Lung (tissue), 12 donors: ENCODE results near the gene CABLES1. TPM values are rescaled to one million over a fixed set of nuclear protein-coding genes. Genes with fewer than 3 reads are reported as not detected.

Source experiments
- ATAC-seq: fragments of 200-7000 bp; cut with Tn5 transposase; one replicate; pipeline ENCODE4 v1.9.1; 2020; ENCODE audit warnings: moderate number of reproducible peaks; ENCODE audit not compliant: insufficient read depth, low FRiP score
- DNase-seq, 3 donors: peaks; one replicate each; pipeline ENCODE4 v3.0.0-alpha.2; 2013 to 2017
- H3K27ac ChIP-seq, 2 donors: one replicate each; pipeline ENCODE4 v1.5.1; 2013; ENCODE audit warnings: mild to moderate bottlenecking in 2 of 2, moderate library complexity in 2 of 2, control low read depth in 1 of 2, inconsistent platforms in 1 of 2, low read depth in 1 of 2, low read length in 1 of 2
- H3K27me3 ChIP-seq, 3 donors: one replicate each; pipeline ENCODE4 v1.5.1; 2013; ENCODE audit warnings: low read length in 2 of 3; ENCODE audit not compliant: control insufficient read depth in 3 of 3, insufficient read depth in 3 of 3
- H3K36me3 ChIP-seq, 4 donors: one replicate each; pipeline ENCODE4 v1.5.1; 2013; ENCODE audit warnings: low read length in 4 of 4, mild to moderate bottlenecking in 1 of 4, moderate library complexity in 1 of 4; ENCODE audit not compliant: control insufficient read depth in 4 of 4, insufficient read depth in 4 of 4
- H3K4me1 ChIP-seq, 5 donors: one replicate each; pipeline ENCODE4 v1.5.1; 2013; ENCODE audit warnings: low read length in 5 of 5, mild to moderate bottlenecking in 2 of 5, moderate library complexity in 1 of 5; ENCODE audit not compliant: control insufficient read depth in 5 of 5, insufficient read depth in 5 of 5
- H3K4me3 ChIP-seq: one replicate; pipeline ENCODE4 v1.5.1; 2013; ENCODE audit warnings: mild to moderate bottlenecking, control low read depth, moderate library complexity
- H3K9ac ChIP-seq, 2 donors: one replicate each; pipeline ENCODE4 v1.5.1; 2013; ENCODE audit warnings: low read length in 2 of 2, control low read depth in 1 of 2; ENCODE audit not compliant: insufficient read depth in 1 of 2
- H3K9me3 ChIP-seq, 4 donors: one replicate each; pipeline ENCODE4 v1.5.1; 2013; ENCODE audit warnings: low read length in 3 of 4, mild to moderate bottlenecking in 1 of 4, moderate library complexity in 1 of 4; ENCODE audit not compliant: control insufficient read depth in 4 of 4, insufficient read depth in 3 of 4
- WGBS, 2 donors: extraction: QIAGEN DNeasy Blood & Tissue Kit; methylation state at CpG; one replicate each; pipeline ENCODE4 v1.1.7; 2013; 5-methylcytosine and 5-hydroxymethylcytosine counted together
- polyA plus RNA-seq, 2 donors: library from polyadenylated mRNA; stranded (reverse); fragments of 200-250 nt; gene quantifications; one replicate each; pipeline ENCODE4 v1.2.1, GENCODE V29; 2013
- total RNA-seq, 2 donors: library from RNA; depleted of rRNA in 1 of 2; stranded (reverse); fragments of >200 nt in 1 of 2; gene quantifications; one replicate each; pipeline ENCODE4 v1.2.1, GENCODE V29; 2014 to 2021
- TF ChIP-seq, protein P1 (sequence below): IDR thresholded peaks from 2 replicates; pipeline ENCODE4 v1.5.1; 2012; ENCODE audit warnings: mild to moderate bottlenecking; ENCODE audit errors: control extremely low read depth, extremely low read depth
- donor health status: control.
- donor health status: control.
- donor health status: Bipolar disorder and iron deficiency.
- donor health status: healthy.
- donor health status: DM: yes; HTN: yes; CAD: no.

The CABLES1 gene
- total and polyA plus RNA-seq, 4 donors, result 4.2 to 32.6 (median 14.7) TPM

DNA sequence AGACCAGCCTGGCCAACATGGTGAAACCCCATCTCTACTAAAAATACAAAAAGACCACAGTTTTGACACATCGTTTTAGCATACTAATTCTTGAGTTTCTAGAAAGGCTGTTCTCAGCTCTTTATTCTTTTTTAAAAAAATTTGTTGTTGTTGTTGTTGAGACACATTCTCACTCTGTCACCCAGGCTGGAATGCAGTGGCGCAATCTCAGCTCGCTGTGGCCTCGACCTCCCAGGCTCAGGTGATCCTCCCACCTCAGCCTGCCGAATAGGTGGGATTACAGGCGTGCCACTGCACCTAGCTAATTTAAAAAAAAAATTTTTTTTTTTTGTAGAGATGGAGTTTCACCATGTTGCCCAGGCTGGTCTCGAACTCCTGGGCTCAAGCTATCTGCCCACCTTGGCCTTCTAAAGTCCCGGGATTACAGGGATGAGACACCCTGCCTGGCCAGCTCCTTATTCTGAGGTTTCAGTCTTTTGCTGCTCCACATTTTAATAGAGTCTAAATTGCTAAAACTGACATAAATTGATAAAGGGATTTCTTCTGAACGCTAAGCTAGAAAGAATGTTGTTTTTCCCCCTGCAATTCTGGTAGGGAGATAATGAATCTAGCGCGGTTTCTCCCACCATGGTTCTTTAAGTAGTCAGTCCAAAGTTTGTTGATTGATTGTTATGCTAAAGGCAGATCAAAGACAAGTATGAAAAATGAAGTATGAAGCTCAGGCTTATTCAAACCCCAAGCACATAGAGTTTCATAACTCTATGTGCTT is 32.6 kb upstream of the CABLES1 start:
- Histone ChIP-seq H3K4me1 (no peaks in the 10 kb centered on the region), H3K27ac (no peak overlapping the region), H3K9ac (no peak overlapping the region), H3K27me3 (no peaks in the 10 kb centered on the region), H3K9me3 (no peaks in the 10 kb centered on the region), H3K36me3 (no peaks in the 10 kb centered on the region), H3K4me3 (no peak overlapping the region)
- ATAC-seq (no peak), DNase-seq (no peak)
- WGBS, 2 donors, result 86 to 88% methylated on average over 11 of the region's 11 CpGs
- TF ChIP-seq, protein P1, sequence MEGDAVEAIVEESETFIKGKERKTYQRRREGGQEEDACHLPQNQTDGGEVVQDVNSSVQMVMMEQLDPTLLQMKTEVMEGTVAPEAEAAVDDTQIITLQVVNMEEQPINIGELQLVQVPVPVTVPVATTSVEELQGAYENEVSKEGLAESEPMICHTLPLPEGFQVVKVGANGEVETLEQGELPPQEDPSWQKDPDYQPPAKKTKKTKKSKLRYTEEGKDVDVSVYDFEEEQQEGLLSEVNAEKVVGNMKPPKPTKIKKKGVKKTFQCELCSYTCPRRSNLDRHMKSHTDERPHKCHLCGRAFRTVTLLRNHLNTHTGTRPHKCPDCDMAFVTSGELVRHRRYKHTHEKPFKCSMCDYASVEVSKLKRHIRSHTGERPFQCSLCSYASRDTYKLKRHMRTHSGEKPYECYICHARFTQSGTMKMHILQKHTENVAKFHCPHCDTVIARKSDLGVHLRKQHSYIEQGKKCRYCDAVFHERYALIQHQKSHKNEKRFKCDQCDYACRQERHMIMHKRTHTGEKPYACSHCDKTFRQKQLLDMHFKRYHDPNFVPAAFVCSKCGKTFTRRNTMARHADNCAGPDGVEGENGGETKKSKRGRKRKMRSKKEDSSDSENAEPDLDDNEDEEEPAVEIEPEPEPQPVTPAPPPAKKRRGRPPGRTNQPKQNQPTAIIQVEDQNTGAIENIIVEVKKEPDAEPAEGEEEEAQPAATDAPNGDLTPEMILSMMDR, result no peak

DNA sequence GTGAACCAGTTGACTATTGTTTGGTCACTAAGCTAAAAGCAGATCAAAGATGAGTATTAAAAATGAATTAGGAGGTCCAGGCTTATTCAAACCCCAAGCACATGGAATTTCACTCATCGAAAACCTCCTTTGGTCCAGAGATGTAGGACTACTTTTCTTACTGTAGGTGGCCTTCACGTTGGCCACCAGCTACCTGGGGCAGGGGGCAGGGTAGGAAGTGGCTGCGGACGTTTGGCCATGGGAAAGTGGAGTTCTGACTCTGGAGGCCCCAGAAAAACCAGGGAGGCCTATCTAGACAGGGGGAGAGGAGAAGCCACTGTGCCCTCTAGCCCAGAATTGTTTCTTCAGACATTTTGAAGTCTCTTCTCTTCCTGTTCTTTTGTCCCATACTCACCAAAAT is 31.8 kb upstream of the CABLES1 start:
- Histone ChIP-seq H3K9me3 (no peaks in the 10 kb centered on the region), H3K27me3 (no peaks in the 10 kb centered on the region), H3K4me3 (no peak overlapping the region), H3K9ac (no peak overlapping the region), H3K4me1 (no peaks in the 10 kb centered on the region), H3K36me3 (no peaks in the 10 kb centered on the region), H3K27ac (no peak overlapping the region)
- WGBS, 2 donors, result 93% methylated on average over 4 of the region's 4 CpGs
- no peak for DNase-seq
- TF ChIP-seq, protein P1, result no peak
- ATAC-seq, result no peak

DNA sequence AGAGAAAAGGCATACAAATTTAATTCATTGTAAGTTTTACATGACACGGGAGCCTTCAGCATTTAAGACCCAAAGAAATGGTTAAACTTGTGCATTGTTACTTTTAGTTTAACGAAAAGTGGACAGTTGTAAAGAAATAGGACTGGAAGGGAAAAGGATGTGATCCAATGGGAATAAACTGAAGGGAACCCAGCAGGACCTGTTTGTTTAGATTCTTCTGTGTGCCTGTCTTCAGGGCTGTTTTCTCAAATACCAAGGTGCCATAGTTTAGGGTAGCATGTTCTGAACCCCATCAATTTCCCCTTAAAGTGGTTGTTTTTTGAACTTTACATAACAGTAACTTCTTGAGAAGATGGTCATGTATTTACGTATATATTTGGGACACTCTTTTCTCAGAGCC is 30.3 kb upstream of the CABLES1 start:
- Histone ChIP-seq H3K27me3 (no peaks in the 10 kb centered on the region), H3K9me3 (no peaks in the 10 kb centered on the region), H3K27ac (no peak overlapping the region), H3K4me3 (no peak overlapping the region), H3K9ac (no peak overlapping the region), H3K4me1 (no peaks in the 10 kb centered on the region), H3K36me3 (no peaks in the 10 kb centered on the region)
- TF ChIP-seq, protein P1, result no peak
- DNase-seq, result no peak
- WGBS, 2 donors, result 88 to 91% methylated on average over 3 of the region's 3 CpGs
- no peak for ATAC-seq
